Psoas muscle (tissue), 8 donors: ENCODE results near the gene C10orf53. TPM values are rescaled to one million over a fixed set of nuclear protein-coding genes. Genes with fewer than 3 reads are reported as not detected.

Experiments used
- ATAC-seq, 4 donors: fragments of 200-7000 bp; cut with Tn5 transposase; one replicate each; pipeline ENCODE4 v1.9.1; 2020; ENCODE audit warnings: moderate library complexity in 3 of 4, mild to moderate bottlenecking in 2 of 4
- DNase-seq, 2 donors: peaks; one replicate each; pipeline ENCODE4 v3.0.0-alpha.2; 2020
- H3K27ac ChIP-seq: fragments of 200-600 bp; one replicate; pipeline ENCODE4 v1.8.0; 2022
- H3K27me3 ChIP-seq, 3 donors: fragments of 200-600 bp in 1 of 3; one replicate each; pipeline versions ENCODE4 v1.6.1 to v1.8.0; 2013 to 2022; ENCODE audit warnings: low read length in 2 of 3, mild to moderate bottlenecking in 2 of 3, moderate library complexity in 1 of 3; ENCODE audit not compliant: insufficient read depth in 3 of 3
- H3K36me3 ChIP-seq, 2 donors: fragments of 200-600 bp in 1 of 2; one replicate each; pipeline versions ENCODE4 v1.6.1 to v1.8.0; 2013 to 2022; ENCODE audit warnings: low read depth in 1 of 2, mild to moderate bottlenecking in 1 of 2, moderate library complexity in 1 of 2; ENCODE audit not compliant: insufficient read depth in 1 of 2
- H3K4me1 ChIP-seq: fragments of 200-600 bp; one replicate; pipeline ENCODE4 v1.8.0; 2022
- H3K4me3 ChIP-seq: fragments of 200-600 bp; one replicate; pipeline ENCODE4 v1.8.0; 2022; ENCODE audit warnings: mild to moderate bottlenecking
- H3K9me3 ChIP-seq: fragments of 200-600 bp; one replicate; pipeline ENCODE4 v1.8.0; 2022
- WGBS, 3 donors: extraction: QIAGEN DNeasy Blood & Tissue Kit; methylation state at CpG; one replicate each; pipeline versions ENCODE4 v1.1.6 to v1.1.7; 2013; 5-methylcytosine and 5-hydroxymethylcytosine counted together
- intact Hi-C, 2 donors: fragments of 100-400 bp; cut with DNase I; formaldehyde crosslinking; loops; one replicate each; pipeline versions ENCODE4 v1.11.0 to v1.14.2; 2022
- polyA plus RNA-seq, 3 donors: library from polyadenylated mRNA; stranded (reverse); fragments of 200-250 nt; gene quantifications; one replicate each; pipeline ENCODE4 v1.2.3, GENCODE V29; 2013
- total RNA-seq, 4 donors: library from RNA; stranded (reverse); fragmentation: NEBNext Ultra II Directional in 2 of 4; extraction: Animal tissue kit (Norgen Biotek cat#: 25700) in 2 of 4; gene quantifications; one replicate each; pipeline versions ENCODE4 v1.2.1 to v1.2.4, GENCODE V29; 2021 to 2023
- TF ChIP-seq, protein P1 (sequence below): fragments of 200-600 bp; IDR thresholded peaks from one replicate; pipeline ENCODE4 v1.8.0; 2022; ENCODE audit warnings: antibody characterized with exemption
- donor health status: healthy with polysubstance abuse.
- donor health status: DM: no; HTN: no; CAD: no; lungs with moderate emphysema.
- donor health status: Bipolar disorder and iron deficiency.
- donor health status: healthy.
- donor health status: DM: yes; HTN: yes; CAD: no.
- donor health status: DM: no; HTN: no; CAD: no.
- donor health status: DM: no; HTN: no; CAD: no.
- donor health status: DM: yes; HTN: yes; CAD: no.

The C10orf53 gene
- total and polyA plus RNA-seq, 7 donors, result not detected

GRCh38 chr10:49662169-49662830 is 17.2 kb upstream of the C10orf53 start:
- ATAC-seq (no peak), DNase-seq (no peak)
- Histone ChIP-seq H3K27ac (no peak overlapping the region), H3K4me1 (no peaks in the 10 kb centered on the region), H3K4me3 (no peak overlapping the region), H3K27me3 (peaks cover 0 to 1% (median 0%) of the 10 kb centered on the region in 3 donors), H3K9me3 (peaks cover 12% of the 10 kb centered on the region), H3K36me3 (no peaks in the 10 kb centered on the region)
- 89 to 90% (median 89%) methylated on average over 15 of the region's 15 CpGs for WGBS, 3 donors
- intact Hi-C loops, result no loop called here
- TF ChIP-seq, protein P1, sequence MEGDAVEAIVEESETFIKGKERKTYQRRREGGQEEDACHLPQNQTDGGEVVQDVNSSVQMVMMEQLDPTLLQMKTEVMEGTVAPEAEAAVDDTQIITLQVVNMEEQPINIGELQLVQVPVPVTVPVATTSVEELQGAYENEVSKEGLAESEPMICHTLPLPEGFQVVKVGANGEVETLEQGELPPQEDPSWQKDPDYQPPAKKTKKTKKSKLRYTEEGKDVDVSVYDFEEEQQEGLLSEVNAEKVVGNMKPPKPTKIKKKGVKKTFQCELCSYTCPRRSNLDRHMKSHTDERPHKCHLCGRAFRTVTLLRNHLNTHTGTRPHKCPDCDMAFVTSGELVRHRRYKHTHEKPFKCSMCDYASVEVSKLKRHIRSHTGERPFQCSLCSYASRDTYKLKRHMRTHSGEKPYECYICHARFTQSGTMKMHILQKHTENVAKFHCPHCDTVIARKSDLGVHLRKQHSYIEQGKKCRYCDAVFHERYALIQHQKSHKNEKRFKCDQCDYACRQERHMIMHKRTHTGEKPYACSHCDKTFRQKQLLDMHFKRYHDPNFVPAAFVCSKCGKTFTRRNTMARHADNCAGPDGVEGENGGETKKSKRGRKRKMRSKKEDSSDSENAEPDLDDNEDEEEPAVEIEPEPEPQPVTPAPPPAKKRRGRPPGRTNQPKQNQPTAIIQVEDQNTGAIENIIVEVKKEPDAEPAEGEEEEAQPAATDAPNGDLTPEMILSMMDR, result no peak

GRCh38 chr10:49663596-49663995 is 15.9 kb upstream of the C10orf53 start:
- Histone ChIP-seq H3K27ac (no peak overlapping the region), H3K36me3 (no peaks in the 10 kb centered on the region), H3K4me1 (no peaks in the 10 kb centered on the region), H3K27me3 (no peaks in the 10 kb centered on the region), H3K9me3 (peaks cover 11% of the 10 kb centered on the region), H3K4me3 (no peak overlapping the region)
- DNase-seq (no peak), ATAC-seq (no peak)
- TF ChIP-seq, protein P1, result no peak
- intact Hi-C loops, result no loop called here
- WGBS, 3 donors, result 24 to 35% (median 27%) methylated on average over 6 of the region's 6 CpGs

DNA sequence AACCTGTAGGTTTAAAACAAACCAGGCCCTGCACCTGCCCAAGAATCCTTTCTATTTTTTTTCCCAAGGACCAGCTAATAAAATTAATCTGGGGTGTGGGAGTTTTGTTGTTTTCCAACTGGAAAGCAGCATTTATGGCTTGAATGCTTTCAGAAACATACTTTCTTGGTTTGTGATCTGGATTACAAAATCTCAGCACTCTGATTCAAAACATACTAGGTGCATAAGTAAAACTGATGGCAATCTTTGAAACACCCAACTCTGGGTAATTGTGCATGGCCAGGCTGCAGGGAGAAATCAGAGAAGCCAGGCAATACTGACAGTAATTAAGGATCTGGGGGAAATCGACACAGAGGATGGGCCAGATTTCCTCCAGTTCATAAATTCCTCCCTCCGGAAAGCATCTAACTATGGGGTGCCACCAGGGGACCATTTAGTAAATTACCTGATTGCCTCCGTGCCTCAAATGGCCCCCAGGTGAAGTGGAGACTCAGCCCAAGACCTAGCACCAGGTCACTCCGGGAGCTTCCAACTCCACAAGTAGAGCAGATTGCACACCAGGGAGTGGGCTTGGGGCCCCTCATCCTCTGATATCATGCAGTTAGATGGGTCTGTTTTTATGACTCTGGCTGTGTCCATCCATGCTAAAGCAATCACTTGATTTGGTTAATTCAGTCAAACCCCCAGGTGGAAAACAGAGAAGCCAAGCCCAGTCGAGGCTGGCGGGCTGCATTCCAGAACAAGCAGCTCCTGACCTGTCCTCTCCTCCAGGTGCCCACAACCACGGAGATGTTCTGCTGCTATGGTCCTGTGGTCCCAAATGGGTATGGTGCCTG is 15.2 kb upstream of the C10orf53 start:
- DNase-seq (no peak), ATAC-seq (no peak)
- intact Hi-C loops, result no loop called here
- Histone ChIP-seq H3K36me3 (no peaks in the 10 kb centered on the region), H3K27me3 (no peaks in the 10 kb centered on the region), H3K27ac (no peak overlapping the region), H3K9me3 (peaks cover 4% of the 10 kb centered on the region), H3K4me3 (no peak overlapping the region), H3K4me1 (no peaks in the 10 kb centered on the region)
- TF ChIP-seq, protein P1, result no peak
- 46 to 53% (median 48%) methylated on average over 7 of the region's 7 CpGs for WGBS, 3 donors

DNA sequence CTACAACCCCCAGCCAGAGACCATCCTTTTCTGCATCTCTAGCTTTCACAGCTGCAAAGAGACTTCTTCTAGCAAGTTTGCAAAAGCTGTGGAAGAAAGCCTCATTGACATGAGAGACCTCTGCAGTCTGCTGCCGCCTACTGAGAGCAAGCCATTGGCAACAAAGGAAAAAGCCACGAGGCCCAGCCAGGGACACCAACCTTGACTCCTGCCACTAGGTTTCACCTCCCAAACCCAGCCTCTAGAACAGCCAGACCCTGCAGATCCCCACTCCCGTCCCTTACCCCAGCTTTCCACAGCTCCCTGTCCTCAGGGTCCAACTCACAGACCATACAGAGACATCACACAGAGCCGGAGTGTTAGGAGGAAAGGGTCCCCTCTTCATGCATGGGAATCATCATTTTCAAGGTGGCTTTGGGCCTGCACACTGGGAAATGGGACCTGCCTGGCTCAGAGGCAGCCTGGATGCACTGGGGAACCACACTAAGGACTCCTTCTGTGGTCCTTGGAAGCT is 14.6 kb upstream of the C10orf53 start:
- WGBS, 3 donors, result 67 to 83% (median 75%) methylated on average over 4 of the region's 4 CpGs
- Histone ChIP-seq H3K27ac (no peak overlapping the region), H3K9me3 (no peaks in the 10 kb centered on the region), H3K27me3 (peaks cover 0 to 2% (median 0%) of the 10 kb centered on the region in 3 donors), H3K4me1 (no peaks in the 10 kb centered on the region), H3K36me3 (no peaks in the 10 kb centered on the region), H3K4me3 (no peak overlapping the region)
- ATAC-seq, result no peak
- intact Hi-C loops, result no loop called here
- TF ChIP-seq, protein P1, result no peak
- DNase-seq, result no peak
